Neutrophil (primary cell): ENCODE data around the gene SHISA3.

Experiments used
- H3K27ac ChIP-seq: fragments of 200-600 bp; sonication (generic); 2 replicates; pipeline ENCODE4 v1.5.1; 2016; ENCODE audit warnings: mild to moderate bottlenecking, moderate library complexity
- H3K27me3 ChIP-seq: fragments of 200-600 bp; sonication (generic); 2 replicates; pipeline ENCODE4 v1.6.0; 2016; ENCODE audit warnings: mild to moderate bottlenecking
- H3K36me3 ChIP-seq: fragments of 200-600 bp; sonication (generic); 2 replicates; pipeline ENCODE4 v1.5.1; 2017
- H3K4me1 ChIP-seq, 2 experiments: fragments of 200-600 bp in 1 of 2; sonication (generic) in 1 of 2; 1 replicate in 1 of 2; 2 replicates in 1 of 2; pipeline versions ENCODE4 v1.5.1 to v1.6.1; 2013 to 2016; ENCODE audit warnings: low read depth in 1 of 2, low read length in 1 of 2, mild to moderate bottlenecking in 1 of 2, moderate library complexity in 1 of 2; ENCODE audit not compliant: control insufficient read depth in 1 of 2, insufficient read depth in 1 of 2
- H3K4me3 ChIP-seq, 2 experiments: fragments of 200-600 bp in 1 of 2; sonication (generic) in 1 of 2; 1 replicate in 1 of 2; 2 replicates in 1 of 2; pipeline ENCODE4 v1.5.1; 2013 to 2016; ENCODE audit warnings: low read depth in 1 of 2, low read length in 1 of 2, mild to moderate bottlenecking in 1 of 2, moderate library complexity in 1 of 2
- H3K9me3 ChIP-seq: fragments of 200-600 bp; sonication (generic); 2 replicates; pipeline ENCODE4 v1.5.1; 2016
- CTCF ChIP-seq: fragments of 200-600 bp; sonication (generic); IDR thresholded peaks from 2 replicates; pipeline ENCODE4 v1.5.1; 2016; ENCODE audit warnings: antibody characterized with exemption

The SHISA3 gene

GRCh38 chr4:42445038-42445437 lies 47.8 kb downstream of the SHISA3 start:
- no peaks in the 10 kb centered on the region for H3K27me3 ChIP-seq
- no peaks in the 10 kb centered on the region for H3K4me1 ChIP-seq
- no peak for TF ChIP-seq CTCF
- H3K9me3 ChIP-seq: no peaks in the 10 kb centered on the region
- peaks cover 73% of the 10 kb centered on the region for H3K36me3 ChIP-seq
- H3K27ac ChIP-seq: no peak overlapping the region
- no peak overlapping the region for H3K4me3 ChIP-seq

- TF ChIP-seq CTCF: no peak
- Histone ChIP-seq H3K36me3 (peaks cover 70% of the 10 kb centered on the region), H3K27me3 (no peaks in the 10 kb centered on the region), H3K9me3 (no peaks in the 10 kb centered on the region), H3K4me1 (no peaks in the 10 kb centered on the region), H3K27ac (no peak overlapping the region), H3K4me3 (no peak overlapping the region)
These were observed 49.5 kb downstream of the SHISA3 start for GRCh38 chr4:42446823-42447222.
